HEK293T (cell line): ENCODE results near the gene DDX24.

Source experiments
- CTCF ChIA-PET: fragments of 350-600 bp; formaldehyde crosslinking; extraction: SDS; loops from one replicate; lab custom pipeline; 2021; ENCODE audit warnings: antibody characterized with exemption, inconsistent platforms; lab: Yijun Ruan, JAX
- POLR2A ChIA-PET: fragments of 350-600 bp; formaldehyde crosslinking; extraction: SDS; loops from one replicate; lab custom pipeline; 2020; ENCODE audit warnings: antibody characterized with exemption, inconsistent platforms; lab: Yijun Ruan, JAX
- DNase-seq: peaks from one replicate; pipeline ENCODE4 v3.0.0; 2012; ENCODE audit warnings: mixed read lengths; ENCODE audit errors: extremely low spot score
- ARNT ChIP-seq: fragments of 450-650 bp; IDR thresholded peaks from 2 replicates; pipeline ENCODE4 v1.6.1; 2017; ENCODE audit warnings: mild to moderate bottlenecking
- BHLHE40 ChIP-seq: fragments of 450-650 bp; IDR thresholded peaks from 2 replicates; pipeline ENCODE4 v1.6.1; 2016; ENCODE audit warnings: mild to moderate bottlenecking, moderate library complexity, borderline replicate concordance
- CTBP1 ChIP-seq: fragments of 450-650 bp; IDR thresholded peaks from 2 replicates; pipeline ENCODE4 v1.6.1; 2016; ENCODE audit warnings: borderline replicate concordance
- ELF4 ChIP-seq: fragments of 450-650 bp; IDR thresholded peaks from 2 replicates; pipeline ENCODE4 v1.6.1; 2017; ENCODE audit warnings: antibody characterized with exemption
- FOXA1 ChIP-seq: fragments of 450-650 bp; IDR thresholded peaks from 2 replicates; pipeline ENCODE4 v1.6.1; 2016; ENCODE audit warnings: mild to moderate bottlenecking
- FOXK2 ChIP-seq: fragments of 450-650 bp; IDR thresholded peaks from 2 replicates; pipeline ENCODE4 v1.6.1; 2016; ENCODE audit warnings: mild to moderate bottlenecking
- FOXM1 ChIP-seq: fragments of 450-650 bp; IDR thresholded peaks from 2 replicates; pipeline ENCODE4 v1.6.1; 2017; ENCODE audit warnings: mild to moderate bottlenecking, borderline replicate concordance
- HDGF ChIP-seq: fragments of 450-650 bp; IDR thresholded peaks from 2 replicates; pipeline ENCODE4 v1.6.1; 2017; ENCODE audit warnings: antibody characterized with exemption, borderline replicate concordance
- L3MBTL2 ChIP-seq: fragments of 450-650 bp; conservative IDR thresholded peaks from 2 replicates; pipeline ENCODE4 v1.6.1; 2016; ENCODE audit warnings: mild to moderate bottlenecking
- LEF1 ChIP-seq: fragments of 450-650 bp; IDR thresholded peaks from 2 replicates; pipeline ENCODE4 v1.6.1; 2017; ENCODE audit warnings: mild to moderate bottlenecking, borderline replicate concordance
- NFRKB ChIP-seq: fragments of 450-650 bp; IDR thresholded peaks from 2 replicates; pipeline ENCODE4 v1.6.1; 2016; ENCODE audit warnings: mild to moderate bottlenecking, moderate library complexity
- PKNOX1 ChIP-seq: fragments of 450-650 bp; IDR thresholded peaks from 2 replicates; pipeline ENCODE4 v1.6.1; 2016
- SP1 ChIP-seq: fragments of 450-650 bp; IDR thresholded peaks from 2 replicates; pipeline ENCODE4 v1.6.1; 2017
- SUZ12 ChIP-seq: fragments of 450-650 bp; IDR thresholded peaks from 2 replicates; pipeline ENCODE4 v1.6.1; 2016; ENCODE audit warnings: mild to moderate bottlenecking
- TARDBP ChIP-seq: fragments of 450-650 bp; IDR thresholded peaks from 2 replicates; pipeline ENCODE4 v1.6.1; 2016
- ZNF384 ChIP-seq: fragments of 450-650 bp; IDR thresholded peaks from 2 replicates; pipeline ENCODE4 v1.6.1; 2016

DDX24 gene

GRCh38 chr14:94051779-94052178 lies 29.2 kb downstream of the DDX24 start:
- POLR2A ChIA-PET: interaction anchor here (3.5 kb wide), 1 partner anchor 30 kb away, joined by 13 read pairs; the partner anchor contains the start of genes DDX24 and IFI27L1
- no peak for TF ChIP-seq FOXK2
- no peak for TF ChIP-seq NFRKB
- TF ChIP-seq FOXM1: no peak
- TF ChIP-seq BHLHE40: no peak
- TF ChIP-seq SP1: no peak
- no peak for TF ChIP-seq FOXA1
- DNase-seq: no peak
- CTCF ChIA-PET: interaction anchor here (1.3 to 2.0 kb wide), 2 partner anchors 85 to 87 kb away, joined by 7 to 8 read pairs; no protein-coding TSS in a partner anchor

GRCh38 chr14:94051115-94051514 lies 29.9 kb downstream of the DDX24 start:
- DNase-seq: peak; percentile 30
- ChIA-PET POLR2A (interaction anchor here (3.5 kb wide), 1 partner anchor 30 kb away, joined by 13 read pairs; the partner anchor contains the start of genes DDX24 and IFI27L1), CTCF (interaction anchor here (0.6 to 2.0 kb wide), 7 partner anchors 15 to 133 kb away, joined by 3 to 8 read pairs (median 3); no protein-coding TSS in a partner anchor)
- TF ChIP-seq ELF4 (no peak), FOXK2 (no peak)

- TF ChIP-seq ZNF384 (no peak), FOXM1 (no peak), BHLHE40 (no peak), ELF4 (no peak), CTBP1 (no peak), TARDBP (no peak), HDGF (no peak), NFRKB (no peak), SUZ12 (no peak), LEF1 (no peak), L3MBTL2 (no peak), SP1 (no peak)
- POLR2A ChIA-PET: no interaction called here
- no peak for DNase-seq
- CTCF ChIA-PET: interaction anchor here (0.5 to 1.5 kb wide), 4 partner anchors 14 to 134 kb away, joined by 3 to 4 read pairs (median 3); no protein-coding TSS in a partner anchor
Measured at GRCh38 chr14:94050231-94050880, 30.6 kb downstream of the DDX24 start.

- TF ChIP-seq HDGF (no peak), ELF4 (no peak), SP1 (no peak), TARDBP (no peak), NFRKB (no peak), CTBP1 (no peak), FOXA1 (no peak), ZNF384 (no peak), FOXK2 (no peak), SUZ12 (no peak), BHLHE40 (no peak), ARNT (no peak), PKNOX1 (no peak)
- POLR2A ChIA-PET: no interaction called here
- DNase-seq: no peak
- CTCF ChIA-PET: interaction anchor here (1.0 to 1.5 kb wide), 2 partner anchors 13 to 110 kb away, joined by 3 to 4 read pairs; no protein-coding TSS in a partner anchor
Measured at GRCh38 chr14:94049625-94050023, 31.4 kb downstream of the DDX24 start.

- ChIA-PET CTCF (interaction anchor here (0.8 to 1.5 kb wide), 3 partner anchors 12 to 109 kb away, joined by 3 to 4 read pairs (median 3); no protein-coding TSS in a partner anchor), POLR2A (no interaction called here)
- no peak for TF ChIP-seq SP1
- TF ChIP-seq LEF1: no peak
- no peak for TF ChIP-seq BHLHE40
- TF ChIP-seq SUZ12: no peak
- TF ChIP-seq TARDBP: no peak
- no peak for TF ChIP-seq CTBP1
- no peak for TF ChIP-seq HDGF
- no peak for TF ChIP-seq NFRKB
- no peak for TF ChIP-seq FOXM1
- TF ChIP-seq FOXA1: no peak
- no peak for DNase-seq
Measured at GRCh38 chr14:94048691-94049624, 32.0 kb downstream of the DDX24 start.

GRCh38 chr14:94047581-94047980 lies 33.4 kb downstream of the DDX24 start:
- no peak for TF ChIP-seq TARDBP
- TF ChIP-seq FOXM1: no peak
- no peak for TF ChIP-seq L3MBTL2
- no peak for TF ChIP-seq LEF1
- no peak for TF ChIP-seq ZNF384
- TF ChIP-seq ARNT: no peak
- no peak for TF ChIP-seq NFRKB
- TF ChIP-seq CTBP1: no peak
- POLR2A ChIA-PET: no interaction called here
- no peak for DNase-seq
- CTCF ChIA-PET: no interaction called here

- ChIA-PET POLR2A (no interaction called here), CTCF (no interaction called here)
- no peak for DNase-seq
- TF ChIP-seq L3MBTL2 (no peak), TARDBP (no peak), FOXM1 (no peak), SUZ12 (no peak), NFRKB (no peak), PKNOX1 (no peak), ARNT (no peak), FOXK2 (no peak), BHLHE40 (no peak), LEF1 (no peak), CTBP1 (no peak), HDGF (no peak), ZNF384 (no peak)
Measured at GRCh38 chr14:94046696-94047250, 34.2 kb downstream of the DDX24 start.
